Effector CD8-positive, alpha-beta T cell (primary cell): ENCODE data around the gene IRGQ.
A peak's percentile ranks its signal among the peaks of the same experiment; 100 is the strongest.
"Not testable (repeated sequence)": the region's sequence is repeated elsewhere in the genome, so short reads cannot be mapped to it uniquely, and the experiment has no call there.

Experiments
- DNase-seq: peaks from one replicate; lab custom pipeline; 2025; lab: John Stamatoyannopoulos, UW

IRGQ gene

GRCh38 chr19:43598445-43599240 lies 2.7 kb upstream of the IRGQ start:
- no peak for DNase-seq

- DNase-seq = no peak
These were observed 1.9 kb upstream of the IRGQ start for GRCh38 chr19:43597876-43598275.

- DNase-seq = no peak
These were observed 1.0 kb upstream of the IRGQ start for GRCh38 chr19:43596842-43597461.

- no peak for DNase-seq
These were observed 332 bp downstream of the IRGQ start for GRCh38 chr19:43595605-43595998.

GRCh38 chr19:43594710-43595604 lies 977 bp downstream of the IRGQ start:
- peak; percentile 49 for DNase-seq

- no peak for DNase-seq
These were observed 1.7 kb downstream of the IRGQ start for GRCh38 chr19:43594081-43594697.

- DNase-seq = no peak
These were observed 3.1 kb downstream of the IRGQ start for GRCh38 chr19:43592800-43593350.

- no peak for DNase-seq
These were observed 3.8 kb downstream of the IRGQ start for GRCh38 chr19:43591904-43592772.

- DNase-seq = no peak
These were observed 6.3 kb downstream of the IRGQ start for GRCh38 chr19:43589678-43590077.

- no peak for DNase-seq
These were observed 6.7 kb downstream of the IRGQ start for GRCh38 chr19:43589277-43589676.

- not testable (repeated sequence) for DNase-seq
These were observed 8.9 kb downstream of the IRGQ start for GRCh38 chr19:43587029-43587428.

- no peak for DNase-seq
These were observed 9.6 kb downstream of the IRGQ start for GRCh38 chr19:43586346-43586745.

- no peak for DNase-seq
These were observed 11.4 kb downstream of the IRGQ start for GRCh38 chr19:43584484-43584883.

GRCh38 chr19:43582495-43582894 lies 13.4 kb downstream of the IRGQ start:
- no peak for DNase-seq

- DNase-seq = no peak
These were observed 14.5 kb downstream of the IRGQ start for GRCh38 chr19:43581467-43581866.

- DNase-seq = no peak
These were observed 17.1 kb downstream of the IRGQ start for GRCh38 chr19:43578787-43579186.

- DNase-seq = no peak
These were observed 19.7 kb downstream of the IRGQ start for GRCh38 chr19:43575955-43576878.

GRCh38 chr19:43575156-43575950 lies 20.6 kb downstream of the IRGQ start, which contains the start of the genes PINLYP and XRCC1:
Gene PINLYP, plus strand, starts transcription at chr19:43575801. Its CDS starts 1,391 bp downstream, at chr19:43577192.
Gene XRCC1, minus strand, starts transcription at chr19:43575527. Its CDS starts 69 bp downstream, at chr19:43575458.
- DNase-seq = peak; percentile 92
